WTC11 (cell line): ENCODE data around the gene PVALB.

Experiments used
- CTCF ChIP-seq: fragments of 200-600 bp; IDR thresholded peaks from 2 replicates; pipeline ENCODE4 v1.8.0; 2022; ENCODE audit warnings: antibody characterized with exemption
- NFYB ChIP-seq: sonication (generic); formaldehyde crosslinking; conservative IDR thresholded peaks from 2 replicates; pipeline ENCODE4 v1.8.0; 2022; ENCODE audit warnings: low read depth, missing genetic modification reagents

- TF ChIP-seq CTCF (peak; percentile 88), NFYB (CRISPR knock-in tag) (no peak)
Measured at GRCh38 chr22:36757668-36758211, 59.1 kb downstream of the PVALB start.
